ENCODE data around the gene RNF213. TPM values are rescaled to one million over a fixed set of nuclear protein-coding genes. Genes with fewer than 3 reads are reported as not detected.

The RNF213 gene
- total and polyA plus RNA-seq, 4 donors, result 18.2 to 104 (median 33.5) TPM

GRCh38 chr17:80430446-80431245 lies 170.0 kb downstream of the RNF213 start:
- Histone ChIP-seq H3K27ac (ENCODE audit: low read depth in 1 of 2, low read length in 2 of 2) (no peak overlapping the region), H3K9ac (ENCODE audit: low read depth in 1 of 2, low read length in 2 of 2) (no peak overlapping the region)

More at GRCh38 chr17:80430446-80431245, 170.0 kb downstream of the RNF213 start:
- TF ChIP-seq RXRA (IDR thresholded peaks at IDR 0.05) (no peak), YY1 (IDR thresholded peaks at IDR 0.05) (no peak), RAD21 (IDR thresholded peaks at IDR 0.05) (no peak), REST (IDR thresholded peaks at IDR 0.05) (no peak), FOXA1 (IDR thresholded peaks at IDR 0.05) (no peak), CTCF (IDR thresholded peaks at IDR 0.05; ENCODE audit: low read depth, low read length, missing input control) (no peak), FOXA2 (IDR thresholded peaks at IDR 0.05) (no peak), SP1 (IDR thresholded peaks at IDR 0.05) (no peak), MAX (IDR thresholded peaks at IDR 0.05) (no peak), HNF4A (conservative IDR thresholded peaks at IDR 0.05) (no peak), ATF3 (IDR thresholded peaks at IDR 0.05) (no peak), TAF1 (conservative IDR thresholded peaks at IDR 0.05) (no peak), HNF4G (IDR thresholded peaks at IDR 0.05) (no peak), ZBTB33 (IDR thresholded peaks at IDR 0.05) (no peak), EGR1 (IDR thresholded peaks at IDR 0.05; ENCODE audit: low read depth in 2 of 2) (no peak), JUND (IDR thresholded peaks at IDR 0.05) (no peak)
- Histone ChIP-seq H3K4me1 (ENCODE audit: control insufficient read depth in 4 of 4, insufficient read depth in 4 of 4, low read length in 3 of 4) (peaks cover 0 to 3% (median under 1%) of the 10 kb centered on the region in 4 donors), H3K27me3 (ENCODE audit: control insufficient read depth in 4 of 4, insufficient read depth in 4 of 4, low read length in 3 of 4) (no peaks in the 10 kb centered on the region), H3K4me3 (ENCODE audit: low read depth in 1 of 3, low read length in 3 of 3) (no peak overlapping the region), H3K36me3 (ENCODE audit: control insufficient read depth in 4 of 4, insufficient read depth in 3 of 4, low read depth in 1 of 4, low read length in 3 of 4) (peaks cover 0 to 2% (median 0%) of the 10 kb centered on the region in 4 donors), H3K9me3 (ENCODE audit: control insufficient read depth in 4 of 4, low read length in 3 of 4) (no peaks in the 10 kb centered on the region)
- DNase-seq (ENCODE audit: low spot score), result no peak
- 93% methylated on average over 15 of the region's 15 CpGs for WGBS

All from liver (tissue), 9 donors.